ENCODE measurements around the gene NRL. TPM values are rescaled to one million over a fixed set of nuclear protein-coding genes. Genes with fewer than 3 reads are reported as not detected.

NRL gene
- total and polyA plus RNA-seq, 9 of the 15 experiments (the other 6 are each of a cell fraction or from before 2014, with no cell fraction given): 0.07 to 2.7 (median 1.4) TPM; not detected in 1

DNA sequence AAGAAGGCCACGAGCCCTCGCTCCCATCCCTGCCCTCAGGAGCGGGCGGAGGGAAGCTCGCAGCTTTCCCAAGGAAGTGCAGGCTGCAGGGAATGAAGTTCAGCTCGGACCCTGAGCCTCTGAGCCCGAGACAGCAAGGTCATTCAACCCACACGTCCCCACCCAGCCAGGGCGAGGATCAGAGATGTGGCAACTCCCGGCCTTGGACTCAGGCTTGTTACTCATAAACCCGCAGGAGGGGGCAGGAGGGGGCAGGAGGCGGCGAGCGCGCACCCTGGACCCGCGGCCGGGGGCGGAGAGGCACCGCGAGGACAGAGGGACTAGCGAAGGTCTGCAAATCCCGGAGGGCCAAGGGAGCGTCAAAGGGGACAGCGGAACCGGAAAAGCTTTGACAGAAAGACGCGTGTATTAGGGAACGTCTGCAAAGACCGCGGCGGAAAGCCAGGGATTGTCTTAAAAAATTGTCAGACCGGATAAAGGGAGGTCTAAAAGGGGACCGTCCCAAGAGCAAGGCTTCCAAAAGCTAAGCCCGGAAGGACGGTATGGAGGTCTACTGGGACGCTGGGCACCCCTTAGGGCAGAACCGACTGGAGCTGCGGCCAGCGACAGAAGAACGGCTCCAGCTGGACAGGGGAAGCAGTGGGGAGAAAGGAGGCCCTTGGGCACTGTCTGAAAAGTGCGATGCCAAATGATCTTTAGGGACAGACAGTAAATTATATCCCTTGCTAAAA is 783 bp downstream of the NRL start (continued):
- TF ChIP-seq TOE1 (IDR thresholded peaks at IDR 0.05; ENCODE audit: borderline replicate concordance) (no peak), TOE1 (CRISPR knock-in tag; IDR thresholded peaks at IDR 0.05; ENCODE audit: borderline replicate concordance, low read depth) (no peak), ZKSCAN8 (CRISPR knock-in tag; IDR thresholded peaks at IDR 0.05) (no peak), KAT7 (CRISPR knock-in tag; IDR thresholded peaks at IDR 0.05; ENCODE audit: borderline replicate concordance) (0 out of 2 replicates have a peak, but pooled peaks have one; percentile 57), SIRT6 (IDR thresholded peaks at IDR 0.05; ENCODE audit: low read depth, low read length) (no peak), JUND (IDR thresholded peaks at IDR 0.05; ENCODE audit: borderline replicate concordance, low read depth, low read length) (0 out of 2 replicates have a peak, but pooled peaks have one; percentile 1), JUND (tag; IDR thresholded peaks at IDR 0.05; ENCODE audit: borderline replicate concordance, low read depth, low read length) (no peak), DACH1 (IDR thresholded peaks at IDR 0.05; ENCODE audit: partially characterized antibody) (peak; percentile 48), MXI1 (IDR thresholded peaks at IDR 0.05; ENCODE audit: low read depth, low read length) (no peak), CSDE1 (IDR thresholded peaks at IDR 0.05) (no peak), ZFP30 (CRISPR knock-in tag; IDR thresholded peaks at IDR 0.05; ENCODE audit: borderline replicate concordance) (no peak), DMBX1 (CRISPR knock-in tag; IDR thresholded peaks at IDR 0.05; ENCODE audit: borderline replicate concordance) (0 out of 2 replicates have a peak, but pooled peaks have one; percentile 18), NR1H2 (CRISPR knock-in tag; IDR thresholded peaks at IDR 0.05) (no peak), STAG1 (CRISPR knock-in tag; IDR thresholded peaks at IDR 0.05; ENCODE audit: borderline replicate concordance) (no peak), HNRNPUL1 (IDR thresholded peaks at IDR 0.05; ENCODE audit: low read length) (no peak), SMAD2 (IDR thresholded peaks at IDR 0.05; ENCODE audit: low read depth, low read length) (no peak), CTBP1 (IDR thresholded peaks at IDR 0.05; ENCODE audit: borderline replicate concordance) (peak; percentile 38; the same call in 1 of the 2 replicates)
- TF ChIP-seq, protein P1, sequence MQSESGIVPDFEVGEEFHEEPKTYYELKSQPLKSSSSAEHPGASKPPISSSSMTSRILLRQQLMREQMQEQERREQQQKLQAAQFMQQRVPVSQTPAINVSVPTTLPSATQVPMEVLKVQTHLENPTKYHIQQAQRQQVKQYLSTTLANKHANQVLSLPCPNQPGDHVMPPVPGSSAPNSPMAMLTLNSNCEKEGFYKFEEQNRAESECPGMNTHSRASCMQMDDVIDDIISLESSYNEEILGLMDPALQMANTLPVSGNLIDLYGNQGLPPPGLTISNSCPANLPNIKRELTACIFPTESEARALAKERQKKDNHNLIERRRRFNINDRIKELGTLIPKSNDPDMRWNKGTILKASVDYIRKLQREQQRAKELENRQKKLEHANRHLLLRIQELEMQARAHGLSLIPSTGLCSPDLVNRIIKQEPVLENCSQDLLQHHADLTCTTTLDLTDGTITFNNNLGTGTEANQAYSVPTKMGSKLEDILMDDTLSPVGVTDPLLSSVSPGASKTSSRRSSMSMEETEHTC (IDR thresholded peaks at IDR 0.05): no peak
- TF ChIP-seq, protein P2, sequence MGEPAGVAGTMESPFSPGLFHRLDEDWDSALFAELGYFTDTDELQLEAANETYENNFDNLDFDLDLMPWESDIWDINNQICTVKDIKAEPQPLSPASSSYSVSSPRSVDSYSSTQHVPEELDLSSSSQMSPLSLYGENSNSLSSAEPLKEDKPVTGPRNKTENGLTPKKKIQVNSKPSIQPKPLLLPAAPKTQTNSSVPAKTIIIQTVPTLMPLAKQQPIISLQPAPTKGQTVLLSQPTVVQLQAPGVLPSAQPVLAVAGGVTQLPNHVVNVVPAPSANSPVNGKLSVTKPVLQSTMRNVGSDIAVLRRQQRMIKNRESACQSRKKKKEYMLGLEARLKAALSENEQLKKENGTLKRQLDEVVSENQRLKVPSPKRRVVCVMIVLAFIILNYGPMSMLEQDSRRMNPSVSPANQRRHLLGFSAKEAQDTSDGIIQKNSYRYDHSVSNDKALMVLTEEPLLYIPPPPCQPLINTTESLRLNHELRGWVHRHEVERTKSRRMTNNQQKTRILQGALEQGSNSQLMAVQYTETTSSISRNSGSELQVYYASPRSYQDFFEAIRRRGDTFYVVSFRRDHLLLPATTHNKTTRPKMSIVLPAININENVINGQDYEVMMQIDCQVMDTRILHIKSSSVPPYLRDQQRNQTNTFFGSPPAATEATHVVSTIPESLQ (CRISPR knock-in tag; IDR thresholded peaks at IDR 0.05): no peak
- TF ChIP-seq, protein P3, sequence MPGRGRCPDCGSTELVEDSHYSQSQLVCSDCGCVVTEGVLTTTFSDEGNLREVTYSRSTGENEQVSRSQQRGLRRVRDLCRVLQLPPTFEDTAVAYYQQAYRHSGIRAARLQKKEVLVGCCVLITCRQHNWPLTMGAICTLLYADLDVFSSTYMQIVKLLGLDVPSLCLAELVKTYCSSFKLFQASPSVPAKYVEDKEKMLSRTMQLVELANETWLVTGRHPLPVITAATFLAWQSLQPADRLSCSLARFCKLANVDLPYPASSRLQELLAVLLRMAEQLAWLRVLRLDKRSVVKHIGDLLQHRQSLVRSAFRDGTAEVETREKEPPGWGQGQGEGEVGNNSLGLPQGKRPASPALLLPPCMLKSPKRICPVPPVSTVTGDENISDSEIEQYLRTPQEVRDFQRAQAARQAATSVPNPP (IDR thresholded peaks at IDR 0.05; ENCODE audit: borderline replicate concordance, insufficient read depth, insufficient read length): no peak
- TF ChIP-seq, protein P4, sequence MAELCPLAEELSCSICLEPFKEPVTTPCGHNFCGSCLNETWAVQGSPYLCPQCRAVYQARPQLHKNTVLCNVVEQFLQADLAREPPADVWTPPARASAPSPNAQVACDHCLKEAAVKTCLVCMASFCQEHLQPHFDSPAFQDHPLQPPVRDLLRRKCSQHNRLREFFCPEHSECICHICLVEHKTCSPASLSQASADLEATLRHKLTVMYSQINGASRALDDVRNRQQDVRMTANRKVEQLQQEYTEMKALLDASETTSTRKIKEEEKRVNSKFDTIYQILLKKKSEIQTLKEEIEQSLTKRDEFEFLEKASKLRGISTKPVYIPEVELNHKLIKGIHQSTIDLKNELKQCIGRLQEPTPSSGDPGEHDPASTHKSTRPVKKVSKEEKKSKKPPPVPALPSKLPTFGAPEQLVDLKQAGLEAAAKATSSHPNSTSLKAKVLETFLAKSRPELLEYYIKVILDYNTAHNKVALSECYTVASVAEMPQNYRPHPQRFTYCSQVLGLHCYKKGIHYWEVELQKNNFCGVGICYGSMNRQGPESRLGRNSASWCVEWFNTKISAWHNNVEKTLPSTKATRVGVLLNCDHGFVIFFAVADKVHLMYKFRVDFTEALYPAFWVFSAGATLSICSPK (IDR thresholded peaks at IDR 0.05; ENCODE audit: borderline replicate concordance): no peak
